ENCODE measurements around the gene TBC1D1.

TBC1D1 gene

DNA sequence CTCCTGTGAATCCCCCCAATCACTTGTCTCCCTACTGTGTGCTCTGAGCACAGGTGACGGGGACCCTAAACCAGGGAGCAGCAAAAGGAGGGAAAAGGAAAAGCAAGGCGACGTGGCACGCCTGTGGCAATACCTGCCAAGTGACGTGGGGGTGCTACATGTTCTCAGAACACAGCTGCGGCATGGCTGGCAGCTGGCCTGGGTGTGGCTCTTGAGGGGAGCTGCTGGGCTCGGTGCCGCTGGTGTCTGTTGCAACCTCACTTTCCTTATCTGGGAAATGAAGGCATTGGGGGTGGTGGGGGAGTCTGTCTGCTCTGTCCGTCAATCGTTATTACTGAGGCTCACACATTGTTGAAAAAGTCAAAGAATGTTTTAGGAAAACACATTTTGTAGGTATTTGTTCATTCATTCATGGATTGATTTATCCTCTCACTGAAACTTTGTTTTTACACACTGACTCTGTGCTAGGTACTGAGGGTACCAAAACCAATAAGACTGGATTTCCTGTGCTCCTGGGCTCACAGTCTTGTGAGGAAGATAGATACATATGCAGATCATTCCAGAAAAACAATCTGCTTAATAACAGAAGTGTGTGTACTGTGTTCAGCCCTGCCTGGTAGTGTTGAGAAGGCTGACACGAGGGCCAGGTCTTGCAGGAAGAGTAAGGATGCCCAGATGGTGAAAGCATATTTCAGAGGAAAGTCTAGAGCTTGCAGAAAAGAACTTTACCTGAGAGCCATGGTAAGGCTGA, 286.9 kb downstream of the TBC1D1 start:
- no peak overlapping the region for H3K4me3 ChIP-seq (ENCODE audit: low read depth, low read length)
- in situ Hi-C loops (cut with HindIII; ENCODE audit: low sequenced_read_pairs) = no loop called here
- TF ChIP-seq, protein P1, sequence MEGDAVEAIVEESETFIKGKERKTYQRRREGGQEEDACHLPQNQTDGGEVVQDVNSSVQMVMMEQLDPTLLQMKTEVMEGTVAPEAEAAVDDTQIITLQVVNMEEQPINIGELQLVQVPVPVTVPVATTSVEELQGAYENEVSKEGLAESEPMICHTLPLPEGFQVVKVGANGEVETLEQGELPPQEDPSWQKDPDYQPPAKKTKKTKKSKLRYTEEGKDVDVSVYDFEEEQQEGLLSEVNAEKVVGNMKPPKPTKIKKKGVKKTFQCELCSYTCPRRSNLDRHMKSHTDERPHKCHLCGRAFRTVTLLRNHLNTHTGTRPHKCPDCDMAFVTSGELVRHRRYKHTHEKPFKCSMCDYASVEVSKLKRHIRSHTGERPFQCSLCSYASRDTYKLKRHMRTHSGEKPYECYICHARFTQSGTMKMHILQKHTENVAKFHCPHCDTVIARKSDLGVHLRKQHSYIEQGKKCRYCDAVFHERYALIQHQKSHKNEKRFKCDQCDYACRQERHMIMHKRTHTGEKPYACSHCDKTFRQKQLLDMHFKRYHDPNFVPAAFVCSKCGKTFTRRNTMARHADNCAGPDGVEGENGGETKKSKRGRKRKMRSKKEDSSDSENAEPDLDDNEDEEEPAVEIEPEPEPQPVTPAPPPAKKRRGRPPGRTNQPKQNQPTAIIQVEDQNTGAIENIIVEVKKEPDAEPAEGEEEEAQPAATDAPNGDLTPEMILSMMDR (IDR thresholded peaks at IDR 0.05; ENCODE audit: low read depth, low read length, missing control alignments) = no peak
- DNase-seq (ENCODE audit: low read depth) = no peak

DNA sequence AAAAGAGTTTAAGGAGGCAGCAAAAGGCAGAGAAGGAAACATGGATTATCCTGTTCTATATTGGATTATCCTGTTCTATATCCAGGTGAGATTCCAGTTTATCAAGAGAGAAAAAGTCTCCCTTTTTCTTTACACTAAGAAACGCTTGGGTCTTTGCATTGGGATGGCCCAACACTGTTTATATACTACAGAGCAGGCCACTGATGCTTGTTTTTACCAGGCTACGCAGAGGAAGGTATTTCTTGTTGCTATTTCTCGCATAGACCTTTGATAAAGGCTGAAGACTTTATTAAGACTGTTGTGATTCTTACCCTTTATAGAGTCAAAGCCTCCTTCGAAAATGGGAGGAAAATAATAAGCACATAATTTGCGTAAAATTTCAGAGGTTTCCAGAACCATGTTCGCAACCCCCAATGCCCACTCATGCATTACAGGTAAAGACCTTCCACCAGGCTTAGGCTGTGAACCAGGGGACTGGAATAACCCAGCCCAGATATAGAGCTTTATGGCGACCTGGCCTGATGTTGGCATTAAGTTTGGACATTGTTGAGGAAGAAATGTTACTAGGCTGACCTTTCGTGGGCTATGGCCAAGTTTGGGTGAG, 287.6 kb downstream of the TBC1D1 start:
- TF ChIP-seq, protein P1 (IDR thresholded peaks at IDR 0.05; ENCODE audit: low read depth, low read length, missing control alignments) = no peak
- DNase-seq (ENCODE audit: low read depth) = no peak
- H3K4me3 ChIP-seq (ENCODE audit: low read depth, low read length) = no peak overlapping the region
- in situ Hi-C loops (cut with HindIII; ENCODE audit: low sequenced_read_pairs) = no loop called here

DNA sequence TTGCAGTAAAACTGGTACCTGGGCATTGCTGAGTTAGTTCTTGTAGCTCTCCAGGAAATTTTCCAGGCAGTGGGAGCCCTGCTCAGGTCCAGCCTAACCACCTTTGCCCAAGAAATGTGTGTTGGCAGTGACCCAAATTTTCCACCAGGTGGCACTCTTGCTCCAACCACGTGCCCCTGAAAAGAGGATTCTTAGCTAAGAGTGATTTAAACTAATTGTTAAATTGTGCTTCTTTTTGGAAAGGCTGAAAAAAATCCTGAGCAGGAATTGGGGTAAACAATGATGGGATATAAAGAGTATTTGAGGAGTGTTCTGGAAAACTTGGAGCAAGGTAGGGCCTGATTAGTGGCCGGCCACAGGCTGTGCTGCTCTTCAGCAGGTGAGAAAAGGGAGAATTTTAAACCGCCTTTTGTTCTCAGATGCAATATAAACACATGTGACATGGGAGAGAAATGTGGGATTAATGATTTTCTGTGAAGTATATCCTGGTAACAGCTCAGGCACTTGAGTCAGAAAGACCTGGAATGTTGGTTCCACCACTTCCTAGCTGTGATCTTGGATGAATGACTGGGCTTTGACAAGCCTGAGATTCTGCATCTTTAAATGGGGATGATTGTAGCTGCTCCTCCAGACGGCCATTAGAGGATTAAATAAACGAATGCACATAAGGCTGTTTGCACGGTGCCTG, 288.9 kb downstream of the TBC1D1 start:
- TF ChIP-seq, protein P1 (IDR thresholded peaks at IDR 0.05; ENCODE audit: low read depth, low read length, missing control alignments) = peak; percentile 92
- DNase-seq (ENCODE audit: low read depth) = peak; percentile 69
- in situ Hi-C loops (cut with HindIII; ENCODE audit: low sequenced_read_pairs) = no loop called here
- H3K4me3 ChIP-seq (ENCODE audit: low read depth, low read length) = no peak overlapping the region

DNA sequence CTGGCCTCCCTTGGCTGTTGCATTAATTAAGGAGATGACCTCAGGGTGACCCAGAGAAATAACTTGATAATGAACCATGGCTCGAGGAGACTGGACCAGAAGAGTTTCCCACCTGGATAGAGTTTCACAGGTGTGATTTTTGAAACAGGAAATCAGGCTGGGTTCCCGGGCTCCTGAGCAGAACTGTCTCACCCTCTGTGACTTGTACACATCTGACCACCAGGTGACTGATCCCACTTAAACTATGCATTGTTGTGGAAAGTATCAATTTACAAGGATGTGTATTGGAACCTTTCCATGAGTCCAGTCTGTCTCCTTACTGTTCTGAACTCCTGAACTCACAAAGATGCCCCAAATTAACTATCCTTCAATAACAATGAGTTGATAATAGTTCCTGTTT, 289.6 kb downstream of the TBC1D1 start:
- TF ChIP-seq, protein P1 (IDR thresholded peaks at IDR 0.05; ENCODE audit: low read depth, low read length, missing control alignments) = peak; percentile 9
- DNase-seq (ENCODE audit: low read depth) = no peak
- no peak overlapping the region for H3K4me3 ChIP-seq (ENCODE audit: low read depth, low read length)
- in situ Hi-C loops (cut with HindIII; ENCODE audit: low sequenced_read_pairs) = no loop called here

DNA sequence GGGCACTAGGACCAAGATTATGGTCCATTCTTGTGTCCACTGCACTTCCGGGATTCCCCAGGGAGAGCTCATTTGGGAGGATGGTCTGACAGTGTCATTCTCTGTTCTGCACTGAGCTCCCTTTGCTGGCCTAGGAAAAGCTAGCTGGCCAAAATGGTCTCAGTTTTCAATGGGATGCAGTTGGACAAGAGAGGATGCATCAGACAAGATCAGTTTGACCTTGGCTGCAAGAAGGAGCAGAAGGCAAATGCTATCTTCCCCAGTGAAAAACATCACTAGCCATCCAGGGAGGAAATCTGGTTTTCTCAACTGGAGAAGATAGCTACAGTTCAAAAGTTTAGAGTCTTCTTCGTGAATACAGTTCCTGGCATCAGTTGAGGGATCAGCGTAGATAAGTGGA, 290.4 kb downstream of the TBC1D1 start:
- H3K4me3 ChIP-seq (ENCODE audit: low read depth, low read length) = no peak overlapping the region
- TF ChIP-seq, protein P1 (IDR thresholded peaks at IDR 0.05; ENCODE audit: low read depth, low read length, missing control alignments) = no peak
- DNase-seq (ENCODE audit: low read depth) = no peak
- in situ Hi-C loops (cut with HindIII; ENCODE audit: low sequenced_read_pairs) = no loop called here

DNA sequence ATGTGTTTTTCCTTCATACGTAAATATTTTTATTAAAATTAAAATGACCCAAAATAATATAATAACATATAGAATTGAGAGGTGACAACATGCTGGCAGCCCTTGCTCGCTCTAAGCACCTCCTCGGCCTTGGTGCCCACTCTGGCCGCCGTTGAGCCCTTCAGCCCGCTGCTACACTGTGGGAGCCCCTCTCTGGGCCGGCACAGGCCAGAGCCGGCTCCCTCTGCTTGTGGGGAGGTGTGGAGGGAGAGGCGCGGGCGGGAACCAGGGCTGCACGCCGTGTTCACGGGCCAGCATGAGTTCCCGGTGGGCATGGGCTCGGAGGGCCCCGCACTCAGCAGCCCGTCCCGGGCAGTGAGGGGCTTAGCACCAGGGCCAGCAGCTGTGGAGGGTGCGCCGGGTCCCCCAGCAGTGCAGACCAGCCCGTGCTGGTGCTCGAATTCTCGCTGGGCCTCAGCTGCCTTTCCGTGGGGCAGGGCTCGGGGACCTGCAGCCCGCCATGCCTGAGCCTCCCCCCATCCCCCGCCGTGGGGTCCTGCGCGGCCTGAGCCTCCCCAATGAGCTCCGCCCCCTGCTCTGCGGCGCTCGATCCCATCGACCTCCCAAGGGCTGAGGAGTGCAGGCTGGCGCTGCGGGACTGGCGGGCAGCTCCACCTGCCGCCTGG, 291.6 kb downstream of the TBC1D1 start:
- in situ Hi-C loops (cut with HindIII; ENCODE audit: low sequenced_read_pairs) = no loop called here
- no peak for DNase-seq (ENCODE audit: low read depth)
- TF ChIP-seq, protein P1 (IDR thresholded peaks at IDR 0.05; ENCODE audit: low read depth, low read length, missing control alignments) = no peak

More for the DNA sequence above, 291.6 kb downstream of the TBC1D1 start:
- no peak overlapping the region for H3K4me3 ChIP-seq (ENCODE audit: low read depth, low read length)

Measured in astrocyte of the cerebellum (primary cell).